Ectodermal cell (in vitro differentiated cells): ENCODE measurements around the gene MDK.

ENCODE experiments used
- H3K27ac ChIP-seq: 2 replicates; pipeline ENCODE4 v1.7.0; 2013; ENCODE audit warnings: mild to moderate bottlenecking, low read depth, low read length; ENCODE audit not compliant: insufficient read depth, poor library complexity, severe bottlenecking
- H3K27me3 ChIP-seq: 2 replicates; pipeline ENCODE4 v1.7.0; 2013; ENCODE audit warnings: mild to moderate bottlenecking, low read length; ENCODE audit not compliant: insufficient read depth, control insufficient read depth, poor library complexity, severe bottlenecking
- H3K36me3 ChIP-seq: one replicate; pipeline ENCODE4 v1.7.0; 2013; ENCODE audit warnings: low read length; ENCODE audit not compliant: control insufficient read depth, insufficient read depth
- H3K4me1 ChIP-seq: one replicate; pipeline ENCODE4 v1.7.0; 2013; ENCODE audit warnings: low read length; ENCODE audit not compliant: control insufficient read depth, insufficient read depth
- H3K4me3 ChIP-seq: 2 replicates; pipeline ENCODE4 v1.7.0; 2013; ENCODE audit warnings: low read depth, low read length, control low read depth; ENCODE audit not compliant: insufficient read depth
- H3K9me3 ChIP-seq: 2 replicates; pipeline ENCODE4 v1.7.0; 2013; ENCODE audit warnings: mild to moderate bottlenecking, low read length, moderate library complexity; ENCODE audit not compliant: control insufficient read depth
- WGBS, 2 experiments: methylation state at CpG; one replicate each; pipeline ENCODE4 v1.1.7; 2013; ENCODE audit warnings: missing lambda C conversion rate in 2 of 2; 5-methylcytosine and 5-hydroxymethylcytosine counted together

Gene MDK

GRCh38 chr11:46338636-46338987, 42.9 kb upstream of the MDK start:
- Histone ChIP-seq H3K27ac (peak overlapping the region; percentile 82), H3K4me3 (peak overlapping the region; percentile 27), H3K9me3 (no peaks in the 10 kb centered on the region), H3K27me3 (peaks cover 5% of the 10 kb centered on the region), H3K4me1 (peaks cover 52% of the 10 kb centered on the region), H3K36me3 (no peaks in the 10 kb centered on the region)
- WGBS, 2 experiments: 39 to 42% methylated on average over 9 of the region's 9 CpGs

- Histone ChIP-seq H3K4me1 (peaks cover 47% of the 10 kb centered on the region), H3K9me3 (no peaks in the 10 kb centered on the region), H3K36me3 (no peaks in the 10 kb centered on the region), H3K27me3 (no peaks in the 10 kb centered on the region), H3K27ac (peak overlapping the region; percentile 82), H3K4me3 (peak overlapping the region; percentile 27)
- 7% methylated on average over 16 of the region's 16 CpGs for WGBS, 2 experiments
Observed at GRCh38 chr11:46338988-46339666, 42.3 kb upstream of the MDK start.

DNA sequence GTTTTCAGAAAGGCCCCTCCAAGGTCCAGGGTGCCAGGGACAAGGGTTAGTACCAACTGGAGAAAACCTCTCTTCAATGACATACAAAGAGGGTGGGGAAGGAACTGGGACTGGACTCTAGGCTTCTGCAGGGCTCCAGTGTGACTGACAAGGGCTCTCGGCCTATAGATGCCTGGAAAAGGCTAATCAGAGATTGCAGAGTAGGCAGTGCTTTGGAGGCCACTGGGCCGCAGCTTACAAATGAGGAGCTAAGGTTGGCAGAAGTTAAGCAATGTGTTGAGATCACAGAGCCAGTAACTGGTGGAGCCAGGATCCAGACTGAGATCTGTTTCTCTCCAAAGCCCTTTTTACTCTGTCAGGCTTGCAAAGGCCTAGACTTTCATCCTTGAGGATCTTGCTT, 41.7 kb upstream of the MDK start:
- Histone ChIP-seq H3K27ac (peak overlapping the region; percentile 36), H3K36me3 (no peaks in the 10 kb centered on the region), H3K4me3 (peak overlapping the region; percentile 27), H3K27me3 (no peaks in the 10 kb centered on the region), H3K4me1 (peaks cover 47% of the 10 kb centered on the region), H3K9me3 (no peaks in the 10 kb centered on the region)
- WGBS, 2 experiments: 81 to 82% methylated on average over 2 of the region's 2 CpGs

- Histone ChIP-seq H3K27me3 (peaks cover 3% of the 10 kb centered on the region), H3K9me3 (no peaks in the 10 kb centered on the region), H3K36me3 (no peaks in the 10 kb centered on the region), H3K4me3 (no peak overlapping the region), H3K4me1 (peaks cover 38% of the 10 kb centered on the region), H3K27ac (no peak overlapping the region)
- WGBS, 2 experiments: 91 to 93% methylated on average over 3 of the region's 3 CpGs
Observed at GRCh38 chr11:46341454-46341853, 40.0 kb upstream of the MDK start.

DNA sequence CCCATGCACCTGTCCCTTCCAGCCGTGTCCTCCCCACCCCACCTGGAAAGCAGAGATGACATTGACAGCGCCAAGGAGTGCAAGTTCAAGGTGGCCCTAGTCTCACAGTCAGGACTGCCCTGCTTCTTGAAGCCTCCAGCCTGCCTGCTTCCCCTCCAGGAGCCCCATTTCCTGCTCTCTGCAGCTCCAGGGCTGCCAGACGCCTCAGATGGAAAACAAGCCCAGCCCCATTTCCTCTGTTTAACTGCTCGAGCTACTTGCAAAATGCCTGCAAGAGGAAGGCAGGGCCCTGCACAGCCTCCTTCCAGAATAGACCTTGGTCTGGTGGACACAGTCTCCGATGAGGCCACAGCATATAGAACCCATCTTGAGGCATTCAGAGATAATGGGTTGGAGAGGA, 39.2 kb upstream of the MDK start:
- H3K9me3 ChIP-seq: no peaks in the 10 kb centered on the region
- H3K27ac ChIP-seq: no peak overlapping the region
- no peak overlapping the region for H3K4me3 ChIP-seq
- H3K4me1 ChIP-seq: peaks cover 33% of the 10 kb centered on the region
- WGBS, 2 experiments: 75 to 76% methylated on average over 5 of the region's 5 CpGs
- peaks cover 9% of the 10 kb centered on the region for H3K27me3 ChIP-seq
- no peaks in the 10 kb centered on the region for H3K36me3 ChIP-seq

DNA sequence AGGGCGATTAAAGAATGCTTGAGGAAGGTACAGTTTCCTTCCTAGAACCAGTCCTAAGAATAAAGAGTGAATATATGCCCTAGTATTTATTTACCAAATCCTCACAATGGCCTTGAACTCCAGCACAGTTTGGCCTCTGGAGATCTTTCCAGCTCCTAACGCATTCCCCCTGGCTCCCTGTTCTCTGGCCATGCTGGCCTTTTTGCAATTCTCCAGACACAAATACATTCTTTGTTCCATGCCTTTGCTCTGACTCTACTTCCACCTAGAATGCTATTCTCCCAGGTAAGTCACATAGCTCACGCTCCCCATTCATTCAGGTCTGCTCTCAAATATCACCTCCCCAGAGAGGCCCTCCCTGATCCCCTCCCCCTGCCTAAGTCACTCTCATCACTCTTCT, 37.9 kb upstream of the MDK start:
- no peaks in the 10 kb centered on the region for H3K9me3 ChIP-seq
- H3K4me1 ChIP-seq: peaks cover 34% of the 10 kb centered on the region
- H3K27me3 ChIP-seq: peaks cover 9% of the 10 kb centered on the region
- no peak overlapping the region for H3K27ac ChIP-seq
- no peak overlapping the region for H3K4me3 ChIP-seq
- H3K36me3 ChIP-seq: no peaks in the 10 kb centered on the region
- 84 to 88% methylated on average over 2 to 3 of the region's 3 CpGs for WGBS, 2 experiments

DNA sequence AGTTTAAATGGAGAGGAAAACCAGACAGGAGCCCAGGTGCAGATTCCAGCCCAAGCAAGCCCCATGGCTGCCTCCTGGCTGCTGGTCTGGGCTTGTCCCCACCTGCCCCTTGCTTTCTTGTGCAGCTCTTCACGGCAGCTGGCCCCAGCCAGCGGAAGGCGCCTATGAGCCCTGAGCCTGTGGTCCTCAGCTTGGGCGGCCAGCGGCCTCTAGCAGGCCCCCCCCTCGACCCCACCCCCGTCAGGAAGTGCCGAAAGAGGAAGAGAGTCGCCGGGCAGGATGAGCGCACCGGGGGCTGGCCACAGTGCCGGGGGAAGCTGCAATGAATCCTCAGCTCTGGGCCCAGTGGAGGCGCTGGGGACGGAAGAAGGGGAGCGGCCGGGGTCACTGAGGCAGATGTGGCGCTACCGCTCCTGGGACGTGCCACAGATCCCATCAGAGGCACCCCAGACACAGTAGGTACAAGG, 36.3 kb upstream of the MDK start:
- Histone ChIP-seq H3K27me3 (peaks cover 9% of the 10 kb centered on the region), H3K27ac (no peak overlapping the region), H3K36me3 (no peaks in the 10 kb centered on the region), H3K4me3 (no peak overlapping the region), H3K4me1 (peaks cover 23% of the 10 kb centered on the region), H3K9me3 (no peaks in the 10 kb centered on the region)
- 63 to 64% methylated on average over 20 of the region's 20 CpGs for WGBS, 2 experiments

DNA sequence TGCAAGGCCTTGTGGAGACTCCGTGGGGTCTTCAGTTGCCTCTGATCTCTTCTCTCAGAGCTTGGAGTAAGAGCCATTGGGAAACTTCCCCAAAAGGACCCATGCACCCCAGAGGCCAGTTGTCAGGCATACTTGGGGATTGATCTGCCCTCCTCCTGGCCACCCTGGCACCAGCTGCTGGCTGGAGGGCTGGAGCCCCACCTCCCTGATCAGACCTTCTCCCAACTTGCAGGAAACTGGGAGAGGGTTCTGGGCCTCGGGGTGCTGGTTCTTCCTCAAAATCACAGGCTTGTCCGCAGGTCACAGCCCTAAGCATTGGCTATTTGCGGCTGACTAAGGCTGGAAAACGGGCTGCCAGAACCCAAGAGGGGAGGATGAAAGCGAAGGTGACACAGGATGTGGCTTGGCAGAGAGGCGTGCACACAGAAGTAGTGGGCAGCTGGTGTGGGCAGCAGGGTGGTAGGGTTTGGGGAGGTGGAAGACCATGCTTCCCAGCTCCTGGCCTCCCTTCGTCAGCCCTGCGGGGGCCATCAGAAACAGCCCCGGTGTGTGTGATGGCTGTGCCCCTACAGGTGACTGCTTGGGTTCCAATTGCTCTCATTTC, 35.5 kb upstream of the MDK start:
- Histone ChIP-seq H3K9me3 (no peaks in the 10 kb centered on the region), H3K4me3 (no peak overlapping the region), H3K27ac (no peak overlapping the region), H3K36me3 (no peaks in the 10 kb centered on the region), H3K27me3 (peaks cover 9% of the 10 kb centered on the region), H3K4me1 (peaks cover 17% of the 10 kb centered on the region)
- 92% methylated on average over 10 of the region's 10 CpGs for WGBS, 2 experiments

GRCh38 chr11:46346886-46347636, 34.4 kb upstream of the MDK start, which contains the start of gene DGKZ:
TSS of gene DGKZ (plus strand) at chr11:46347463. CDS start at chr11:46347660, 197 bp downstream.
- no peaks in the 10 kb centered on the region for H3K36me3 ChIP-seq
- H3K4me3 ChIP-seq: peak within 1 kb of the TSS; percentile 82
- H3K27me3 ChIP-seq: peaks cover 9% of the 10 kb centered on the region
- peaks cover 24% of the 10 kb centered on the region for H3K4me1 ChIP-seq
- H3K9me3 ChIP-seq: no peaks in the 10 kb centered on the region
- no peak within 1 kb of the TSS for H3K27ac ChIP-seq
- 11% methylated on average over 80 of the region's 80 CpGs for WGBS, 2 experiments

- Histone ChIP-seq H3K27ac (no peak overlapping the region), H3K4me3 (peak overlapping the region; percentile 82), H3K27me3 (peaks cover 9% of the 10 kb centered on the region), H3K4me1 (peaks cover 24% of the 10 kb centered on the region), H3K9me3 (no peaks in the 10 kb centered on the region), H3K36me3 (no peaks in the 10 kb centered on the region)
- 9 to 10% methylated on average over 63 of the region's 63 CpGs for WGBS, 2 experiments
Observed at GRCh38 chr11:46347637-46348311, 33.7 kb upstream of the MDK start.
